DND-41 (cell line): Measurements from ENCODE around the gene TXNDC2.

Experiments
- ATAC-seq: fragments of 200-7000 bp; cut with Tn5 transposase; 3 replicates; pipeline ENCODE4 v1.9.1; 2021; ENCODE audit warnings: low read depth; ENCODE audit not compliant: insufficient read depth
- DNase-seq: peaks from one replicate; pipeline ENCODE4 v3.0.0-alpha.2; 2020
- H2AFZ ChIP-seq: 2 replicates; pipeline ENCODE4 v1.6.0; 2012; ENCODE audit warnings: low read depth, low read length
- H3K27ac ChIP-seq: 2 replicates; pipeline ENCODE4 v1.5.1; 2012; ENCODE audit warnings: low read length, inconsistent platforms
- H3K27me3 ChIP-seq: fragments of 200-600 bp; sonication (generic); 2 replicates; pipeline ENCODE4 v1.6.0; 2012; ENCODE audit warnings: low read length, mild to moderate bottlenecking, inconsistent platforms; ENCODE audit not compliant: insufficient read depth, poor library complexity
- H3K36me3 ChIP-seq: 2 replicates; pipeline ENCODE4 v1.5.1; 2012; ENCODE audit warnings: low read length, inconsistent platforms; ENCODE audit not compliant: insufficient read depth
- H3K4me1 ChIP-seq: 2 replicates; pipeline ENCODE4 v1.5.1; 2012; ENCODE audit warnings: mild to moderate bottlenecking, low read length; ENCODE audit not compliant: insufficient read depth
- H3K4me2 ChIP-seq: 2 replicates; pipeline ENCODE4 v1.6.0; 2012; ENCODE audit warnings: mild to moderate bottlenecking, moderate library complexity, low read length, inconsistent platforms; ENCODE audit not compliant: insufficient read depth
- H3K4me3 ChIP-seq, 2 experiments: fragments of 200-600 bp in 1 of 2; shearing (Covaris generic) in 1 of 2; 2 replicates each; pipeline ENCODE4 v1.5.1; 2012 to 2016; ENCODE audit warnings: inconsistent platforms in 2 of 2, low read length in 2 of 2, mild to moderate bottlenecking in 2 of 2, low read depth in 1 of 2, moderate library complexity in 1 of 2
- H3K79me2 ChIP-seq: 2 replicates; pipeline ENCODE4 v1.6.0; 2012; ENCODE audit warnings: low read length, inconsistent platforms; ENCODE audit not compliant: insufficient read depth
- H3K9ac ChIP-seq: 2 replicates; pipeline ENCODE4 v1.6.0; 2012; ENCODE audit warnings: low read depth, mild to moderate bottlenecking, inconsistent platforms, low read length, moderate library complexity
- H3K9me3 ChIP-seq: 2 replicates; pipeline ENCODE4 v1.5.1; 2012; ENCODE audit warnings: low read length, moderate library complexity, mild to moderate bottlenecking, inconsistent platforms; ENCODE audit not compliant: insufficient read depth, severe bottlenecking
- H4K20me1 ChIP-seq: 2 replicates; pipeline ENCODE4 v1.6.0; 2012; ENCODE audit warnings: low read length; ENCODE audit not compliant: insufficient read depth
- CTCF ChIP-seq: IDR thresholded peaks from 2 replicates; pipeline ENCODE4 v1.5.1; 2012; ENCODE audit warnings: borderline replicate concordance, low read length, moderate library complexity, mild to moderate bottlenecking; ENCODE audit not compliant: poor library complexity, severe bottlenecking; ENCODE audit errors: extremely low read depth
- EZH2 ChIP-seq: IDR thresholded peaks from 3 replicates; pipeline ENCODE4 v1.6.1; 2012; ENCODE audit warnings: borderline replicate concordance, low read depth, mild to moderate bottlenecking, moderate library complexity, low read length, inconsistent platforms; ENCODE audit not compliant: severe bottlenecking

Gene TXNDC2

GRCh38 chr18:9931146-9931545, 45.4 kb downstream of the TXNDC2 start:
- Histone ChIP-seq H4K20me1 (peaks cover 86% of the 10 kb centered on the region), H3K9ac (no peak overlapping the region), H3K4me2 (no peak overlapping the region)

GRCh38 chr18:9931678-9932077, 45.9 kb downstream of the TXNDC2 start:
- peaks cover 49% of the 10 kb centered on the region for H3K36me3 ChIP-seq
- H3K4me2 ChIP-seq: no peak overlapping the region
- H3K9ac ChIP-seq: no peak overlapping the region
- no peak overlapping the region for H3K4me3 ChIP-seq
- no peak overlapping the region for H3K27ac ChIP-seq
- DNase-seq: no peak
- TF ChIP-seq CTCF (no peak), EZH2 (no peak)
- H3K79me2 ChIP-seq: peaks cover 96% of the 10 kb centered on the region
- H3K27me3 ChIP-seq: no peaks in the 10 kb centered on the region
- H2AFZ ChIP-seq: no peak overlapping the region
- H3K4me1 ChIP-seq: 0 out of 2 replicates have a peak, but pooled peaks cover under 1% of the 10 kb centered on the region
- no peak for ATAC-seq
- peaks cover 84% of the 10 kb centered on the region for H4K20me1 ChIP-seq
- no peaks in the 10 kb centered on the region for H3K9me3 ChIP-seq

More at GRCh38 chr18:9931146-9931545, 45.4 kb downstream of the TXNDC2 start:
- no peaks in the 10 kb centered on the region for H3K9me3 ChIP-seq
- no peak overlapping the region for H3K27ac ChIP-seq
- H3K79me2 ChIP-seq: peaks cover 96% of the 10 kb centered on the region
- DNase-seq (no peak), ATAC-seq (no peak)
- no peaks in the 10 kb centered on the region for H3K27me3 ChIP-seq
- no peak overlapping the region for H2AFZ ChIP-seq
- TF ChIP-seq EZH2 (no peak), CTCF (no peak)
- peaks cover 44% of the 10 kb centered on the region for H3K36me3 ChIP-seq
- no peak overlapping the region for H3K4me3 ChIP-seq
- 0 out of 2 replicates have a peak, but pooled peaks cover 4% of the 10 kb centered on the region for H3K4me1 ChIP-seq

- ATAC-seq (no peak), DNase-seq (no peak)
- H3K27ac ChIP-seq: no peak overlapping the region
- H3K9me3 ChIP-seq: no peaks in the 10 kb centered on the region
- H3K36me3 ChIP-seq: peaks cover 71% of the 10 kb centered on the region
- no peak overlapping the region for H2AFZ ChIP-seq
- H3K9ac ChIP-seq: no peak overlapping the region
- no peaks in the 10 kb centered on the region for H3K27me3 ChIP-seq
- no peak overlapping the region for H3K4me3 ChIP-seq
- no peak for TF ChIP-seq EZH2
- no peak for TF ChIP-seq CTCF
- H4K20me1 ChIP-seq: peaks cover 64% of the 10 kb centered on the region
- H3K4me2 ChIP-seq: no peak overlapping the region
- peaks cover 95% of the 10 kb centered on the region for H3K79me2 ChIP-seq
- no peaks in the 10 kb centered on the region for H3K4me1 ChIP-seq
Measured at GRCh38 chr18:9933865-9934264, 48.1 kb downstream of the TXNDC2 start.

GRCh38 chr18:9934274-9934673, 48.5 kb downstream of the TXNDC2 start:
- Histone ChIP-seq H2AFZ (no peak overlapping the region), H3K27me3 (no peaks in the 10 kb centered on the region), H3K9ac (no peak overlapping the region), H3K27ac (no peak overlapping the region), H3K79me2 (peaks cover 92% of the 10 kb centered on the region), H3K36me3 (peaks cover 75% of the 10 kb centered on the region), H3K4me3 (no peak overlapping the region), H3K4me2 (no peak overlapping the region), H3K4me1 (no peaks in the 10 kb centered on the region), H4K20me1 (peaks cover 60% of the 10 kb centered on the region), H3K9me3 (no peaks in the 10 kb centered on the region)
- ATAC-seq: no peak
- no peak for TF ChIP-seq EZH2
- no peak for TF ChIP-seq CTCF
- no peak for DNase-seq
